ENCODE data around the gene SDF2L1. TPM values are rescaled to one million over a fixed set of nuclear protein-coding genes. Genes with fewer than 3 reads are reported as not detected.
A peak's percentile ranks its signal among the peaks of the same experiment; 100 is the strongest.
"Not testable (repeated sequence)": the region's sequence is repeated elsewhere in the genome, so short reads cannot be mapped to it uniquely, and the experiment has no call there.

The SDF2L1 gene
- total RNA-seq, 1 donor from 2014 or later = 32.4 TPM

DNA sequence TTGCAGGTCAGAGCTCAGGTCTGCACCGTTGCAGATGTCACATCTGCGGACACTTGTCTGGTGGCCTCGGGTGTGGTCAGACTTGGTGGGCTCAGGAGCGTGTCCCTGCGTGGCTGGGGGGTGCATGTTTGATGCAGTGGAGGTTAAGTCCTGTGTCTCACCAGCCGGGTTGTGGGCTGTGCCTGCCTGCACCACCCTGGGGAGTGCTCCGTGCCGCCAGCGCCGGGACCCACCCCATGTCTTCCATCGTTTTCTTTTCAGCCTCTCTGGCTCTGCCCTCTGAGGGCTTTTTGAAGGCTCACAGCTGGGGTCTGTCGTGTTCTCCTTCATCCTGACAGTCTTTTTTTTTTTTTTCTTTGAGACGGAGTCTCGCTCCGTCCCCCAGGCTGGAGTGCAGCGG, 49.7 kb downstream of the SDF2L1 start:
- Mint-ChIP-seq H3K4me3 (ENCODE audit: unreplicated experiment) (no peak overlapping the region), H3K27me3 (ENCODE audit: unreplicated experiment) (peaks cover 5% of the 10 kb centered on the region), H3K27ac (ENCODE audit: unreplicated experiment) (no peak overlapping the region), H3K9me3 (ENCODE audit: unreplicated experiment) (no peaks in the 10 kb centered on the region), H3K4me1 (ENCODE audit: unreplicated experiment) (no peaks in the 10 kb centered on the region), H3K36me3 (ENCODE audit: low read depth, unreplicated experiment) (peaks cover 25% of the 10 kb centered on the region)
- no peak for DNase-seq (ENCODE audit: low spot score)
- TF ChIP-seq, protein P1, sequence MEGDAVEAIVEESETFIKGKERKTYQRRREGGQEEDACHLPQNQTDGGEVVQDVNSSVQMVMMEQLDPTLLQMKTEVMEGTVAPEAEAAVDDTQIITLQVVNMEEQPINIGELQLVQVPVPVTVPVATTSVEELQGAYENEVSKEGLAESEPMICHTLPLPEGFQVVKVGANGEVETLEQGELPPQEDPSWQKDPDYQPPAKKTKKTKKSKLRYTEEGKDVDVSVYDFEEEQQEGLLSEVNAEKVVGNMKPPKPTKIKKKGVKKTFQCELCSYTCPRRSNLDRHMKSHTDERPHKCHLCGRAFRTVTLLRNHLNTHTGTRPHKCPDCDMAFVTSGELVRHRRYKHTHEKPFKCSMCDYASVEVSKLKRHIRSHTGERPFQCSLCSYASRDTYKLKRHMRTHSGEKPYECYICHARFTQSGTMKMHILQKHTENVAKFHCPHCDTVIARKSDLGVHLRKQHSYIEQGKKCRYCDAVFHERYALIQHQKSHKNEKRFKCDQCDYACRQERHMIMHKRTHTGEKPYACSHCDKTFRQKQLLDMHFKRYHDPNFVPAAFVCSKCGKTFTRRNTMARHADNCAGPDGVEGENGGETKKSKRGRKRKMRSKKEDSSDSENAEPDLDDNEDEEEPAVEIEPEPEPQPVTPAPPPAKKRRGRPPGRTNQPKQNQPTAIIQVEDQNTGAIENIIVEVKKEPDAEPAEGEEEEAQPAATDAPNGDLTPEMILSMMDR (IDR thresholded peaks at IDR 0.05; ENCODE audit: unreplicated experiment) = no peak

DNA sequence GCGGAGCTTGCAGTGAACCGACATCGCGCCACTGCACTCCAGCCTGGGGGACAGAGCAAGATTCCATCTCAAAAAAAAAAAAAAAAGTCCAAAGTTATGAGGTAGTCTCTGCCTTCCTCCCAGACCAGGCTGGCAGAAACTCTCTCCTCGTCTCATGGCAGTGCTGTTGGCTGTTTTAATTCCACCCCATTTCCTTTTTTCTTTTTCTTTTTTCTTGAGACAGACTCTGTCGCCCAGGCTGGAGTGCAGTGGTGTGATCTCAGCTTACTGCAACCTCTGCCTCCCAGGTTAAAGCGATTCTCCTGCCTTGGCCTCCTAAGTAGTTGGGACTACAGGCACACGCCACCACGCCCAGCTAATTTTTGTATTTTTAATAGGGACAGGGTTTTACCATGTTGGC, 50.8 kb downstream of the SDF2L1 start:
- not testable (repeated sequence) for H3K27me3 Mint-ChIP-seq (ENCODE audit: unreplicated experiment); DNase-seq (ENCODE audit: low spot score); H3K4me1 Mint-ChIP-seq (ENCODE audit: unreplicated experiment); H3K9me3 Mint-ChIP-seq (ENCODE audit: unreplicated experiment); H3K4me3 Mint-ChIP-seq (ENCODE audit: unreplicated experiment); H3K27ac Mint-ChIP-seq (ENCODE audit: unreplicated experiment)
- H3K36me3 Mint-ChIP-seq (ENCODE audit: low read depth, unreplicated experiment) = peaks cover 29% of the 10 kb centered on the region

DNA sequence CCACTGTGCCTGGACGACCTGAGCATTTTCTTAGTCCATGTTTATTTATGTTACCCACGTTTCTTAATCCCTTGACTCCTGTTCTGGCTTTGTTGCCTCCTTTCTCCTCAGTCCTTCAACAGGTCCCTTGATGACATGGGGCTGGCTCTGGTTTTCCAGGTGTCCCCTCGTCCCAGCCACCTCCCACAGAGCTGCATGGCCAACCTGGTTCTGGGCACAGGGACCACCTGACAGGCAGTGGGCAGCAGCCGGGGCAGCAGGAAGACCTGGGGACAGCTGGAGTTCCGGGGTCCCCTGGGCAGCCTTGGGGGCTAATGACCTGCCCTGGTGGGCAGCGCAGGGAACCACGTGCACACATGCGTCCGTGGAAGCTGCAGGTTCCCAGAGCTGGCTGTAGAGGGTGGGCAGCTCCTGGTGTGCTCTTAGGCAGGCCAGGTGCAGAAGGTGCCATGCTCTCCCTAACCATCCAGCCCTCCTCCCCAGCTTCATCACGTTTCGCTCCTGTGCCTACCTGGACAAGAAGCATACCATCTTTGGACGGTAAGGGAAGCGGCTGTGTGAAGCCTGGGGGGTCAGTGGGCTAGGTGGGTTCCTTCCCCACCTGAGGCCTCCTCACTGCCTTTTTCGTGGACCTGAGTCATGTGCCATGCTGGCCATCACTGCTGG, 51.4 kb downstream of the SDF2L1 start:
- Mint-ChIP-seq H3K4me1 (ENCODE audit: unreplicated experiment) (peaks cover 3% of the 10 kb centered on the region), H3K36me3 (ENCODE audit: low read depth, unreplicated experiment) (peaks cover 29% of the 10 kb centered on the region), H3K9me3 (ENCODE audit: unreplicated experiment) (no peaks in the 10 kb centered on the region), H3K27ac (ENCODE audit: unreplicated experiment) (no peak overlapping the region), H3K27me3 (ENCODE audit: unreplicated experiment) (peaks cover 5% of the 10 kb centered on the region), H3K4me3 (ENCODE audit: unreplicated experiment) (no peak overlapping the region)
- TF ChIP-seq, protein P1 (IDR thresholded peaks at IDR 0.05; ENCODE audit: unreplicated experiment) = no peak
- DNase-seq (ENCODE audit: low spot score) = no peak

Small RNA genes lying within 50 kb of the gene (microRNA-seq; reads per million reads assigned to microRNA genes)
- 1,180 reads per million, percentile 93 among the genes with 10 or more reads in this experiment for gene MIR130B (ENCODE audit: unreplicated experiment)
- 85.4 reads per million, percentile 81 among the genes with 10 or more reads in this experiment for gene MIR301B (ENCODE audit: unreplicated experiment)

Other genes with a start within 250 kb of the SDF2L1 start
- 23.5 TPM for gene HIC2, start 224.9 kb upstream of the SDF2L1 start, total RNA-seq (ENCODE audit: unreplicated experiment)
- 0.92 TPM for gene TMEM191C, start 174.9 kb upstream of the SDF2L1 start, total RNA-seq (ENCODE audit: unreplicated experiment)
- 0.18 TPM for gene RIMBP3C, start 90.8 kb upstream of the SDF2L1 start, total RNA-seq (ENCODE audit: unreplicated experiment)
- gene UBE2L3, start 74.6 kb upstream of the SDF2L1 start, total RNA-seq (ENCODE audit: unreplicated experiment) = 62.2 TPM
- 11.2 TPM for gene YDJC, start 12.3 kb upstream of the SDF2L1 start, total RNA-seq (ENCODE audit: unreplicated experiment)
- 0.36 TPM for gene CCDC116, start 9.5 kb upstream of the SDF2L1 start, total RNA-seq (ENCODE audit: unreplicated experiment)
- 31.9 TPM for gene PPIL2, start 23.7 kb downstream of the SDF2L1 start, total RNA-seq (ENCODE audit: unreplicated experiment)
- gene YPEL1, start 93.5 kb downstream of the SDF2L1 start, total RNA-seq (ENCODE audit: unreplicated experiment) = 11.5 TPM
- 119 TPM for gene MAPK1, start 225.3 kb downstream of the SDF2L1 start, total RNA-seq (ENCODE audit: unreplicated experiment)

Data from endothelial cell (in vitro differentiated cells).